Ovary (tissue), 9 donors: ENCODE data around the gene B3GNT9. TPM values are rescaled to one million over a fixed set of nuclear protein-coding genes. Genes with fewer than 3 reads are reported as not detected.

Source experiments
- DNase-seq, 5 donors: peaks; one replicate each; pipeline ENCODE4 v3.0.0-alpha.2; 2019 to 2020
- H3K27ac ChIP-seq, 2 donors: fragments of 200-600 bp; one replicate each; pipeline versions ENCODE4 v1.5.1 to v1.8.0; 2019 to 2022
- H3K27me3 ChIP-seq: fragments of 200-600 bp; one replicate; pipeline ENCODE4 v1.8.0; 2022
- H3K36me3 ChIP-seq: fragments of 200-600 bp; sonication (generic); one replicate; pipeline ENCODE4 v1.5.1; 2019
- H3K4me1 ChIP-seq: one replicate; pipeline ENCODE4 v1.8.1; 2013; ENCODE audit warnings: mild to moderate bottlenecking, moderate library complexity; ENCODE audit not compliant: insufficient read depth
- H3K4me3 ChIP-seq: fragments of 200-600 bp; sonication (generic); one replicate; pipeline ENCODE4 v1.5.1; 2017
- H3K9me3 ChIP-seq, 2 donors: fragments of 200-600 bp in 1 of 2; sonication (generic) in 1 of 2; one replicate each; pipeline versions ENCODE4 v1.5.1 to v1.8.1; 2013 to 2019; ENCODE audit warnings: mild to moderate bottlenecking in 1 of 2, moderate library complexity in 1 of 2
- EP300 ChIP-seq: sonication (generic); formaldehyde crosslinking; IDR thresholded peaks from one replicate; pipeline ENCODE4 v1.6.1; 2017; ENCODE audit warnings: antibody characterized with exemption
- POLR2A ChIP-seq: fragments of 450-650 bp; IDR thresholded peaks from one replicate; pipeline ENCODE4 v1.6.1; 2017; ENCODE audit warnings: antibody characterized with exemption, mild to moderate bottlenecking, moderate library complexity
- WGBS, 3 donors: extraction: QIAGEN DNeasy Blood & Tissue Kit in 1 of 3; methylation state at CpG; one replicate each; pipeline versions ENCODE4 v1.1.5 to v1.1.7; 2013 to 2017; 5-methylcytosine and 5-hydroxymethylcytosine counted together
- intact Hi-C, 4 donors: fragments of 100-400 bp; cut with DNase I; formaldehyde crosslinking; loops; one replicate each; pipeline versions ENCODE4 v1.11.0 to v1.15.1; 2022 to 2023
- polyA plus RNA-seq, 2 donors: library from polyadenylated mRNA; stranded (reverse); fragments of 200-250 nt in 1 of 2; fragments of 350-450 nt in 1 of 2; fragmentation: Illumina TruSeq in 1 of 2; extraction: RNeasy Lipid Tissue Mini Kit (QIAGEN cat#74804) in 1 of 2; gene quantifications; one replicate each; pipeline ENCODE4 v1.2.3, GENCODE V29; 2013 to 2014
- total RNA-seq, 7 donors: library from RNA; depleted of rRNA in 2 of 7; stranded (reverse); fragments of >200 nt in 2 of 7; fragmentation: NEBNext Ultra II Directional in 3 of 7; extraction: Animal tissue kit (Norgen Biotek cat#: 25700) in 3 of 7; gene quantifications; one replicate each; pipeline versions ENCODE4 v1.1.0 to v1.2.4, GENCODE V29; 2016 to 2023
- TF ChIP-seq, protein P1 (sequence below), 3 donors: fragments of 450-650 bp in 2 of 3; fragments of 200-600 bp in 1 of 3; IDR thresholded peaks; one replicate each; pipeline versions ENCODE4 v1.5.1 to v1.8.0; 2016 to 2022; ENCODE audit warnings: antibody characterized with exemption in 3 of 3, mild to moderate bottlenecking in 1 of 3
- donor health status: DM: no; HTN: no; CAD: no; lungs with moderate emphysema.
- donor health status: DM: no; HTN: no; CAD: no.
- donor health status: Bipolar disorder and iron deficiency.
- donor health status: DM: yes; HTN: yes; CAD: no.
- donor health status: DM: no; HTN: no; CAD: no.
- donor health status: DM: yes; HTN: yes; CAD: no.

The B3GNT9 gene
- total and polyA plus RNA-seq, 9 donors: 11.1 to 45.7 (median 27.6) TPM

DNA sequence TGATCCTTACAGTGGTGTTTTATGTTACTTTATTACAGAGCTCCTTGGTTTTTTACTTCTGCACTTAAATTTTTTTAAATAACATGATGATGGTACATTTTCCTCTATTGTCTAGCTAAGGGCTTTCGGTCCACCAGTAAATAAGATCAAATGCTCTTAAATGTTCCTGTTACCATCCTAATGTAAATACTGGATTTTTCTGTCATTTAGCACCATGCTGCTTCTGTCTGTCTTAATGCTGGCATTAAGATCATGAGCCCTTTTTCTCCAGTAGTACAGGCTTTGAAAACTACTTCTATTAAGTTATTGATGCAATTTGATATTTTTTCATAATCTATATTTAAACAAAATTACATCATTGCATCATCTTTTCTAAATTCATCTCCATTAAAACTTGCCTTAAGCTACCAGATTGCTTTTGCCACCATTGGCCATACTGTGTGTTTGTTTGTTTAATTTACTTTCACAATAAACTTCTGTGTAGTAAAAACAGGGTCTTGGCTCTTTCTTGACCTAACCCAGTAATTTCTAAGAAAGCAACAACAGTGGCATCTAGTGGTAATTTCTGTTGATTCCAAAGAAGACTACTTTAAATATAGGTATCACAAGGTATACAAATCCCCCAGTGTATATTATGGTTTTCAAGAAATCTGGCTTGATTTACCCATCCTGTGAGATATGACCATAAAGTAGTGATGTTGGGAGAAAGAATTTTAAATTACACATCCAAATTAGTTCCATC is 50.1 kb downstream of the B3GNT9 start:
- Histone ChIP-seq H3K27me3 (no peaks in the 10 kb centered on the region), H3K9me3 (no peaks in the 10 kb centered on the region), H3K4me3 (no peak overlapping the region), H3K4me1 (no peaks in the 10 kb centered on the region), H3K36me3 (no peaks in the 10 kb centered on the region), H3K27ac (no peak overlapping the region)
- WGBS, 3 donors: 89 to 98% (median 96%) methylated on average over 1 of the region's 1 CpG
- intact Hi-C loops: no loop called here
- DNase-seq: no peak
- TF ChIP-seq, protein P1, sequence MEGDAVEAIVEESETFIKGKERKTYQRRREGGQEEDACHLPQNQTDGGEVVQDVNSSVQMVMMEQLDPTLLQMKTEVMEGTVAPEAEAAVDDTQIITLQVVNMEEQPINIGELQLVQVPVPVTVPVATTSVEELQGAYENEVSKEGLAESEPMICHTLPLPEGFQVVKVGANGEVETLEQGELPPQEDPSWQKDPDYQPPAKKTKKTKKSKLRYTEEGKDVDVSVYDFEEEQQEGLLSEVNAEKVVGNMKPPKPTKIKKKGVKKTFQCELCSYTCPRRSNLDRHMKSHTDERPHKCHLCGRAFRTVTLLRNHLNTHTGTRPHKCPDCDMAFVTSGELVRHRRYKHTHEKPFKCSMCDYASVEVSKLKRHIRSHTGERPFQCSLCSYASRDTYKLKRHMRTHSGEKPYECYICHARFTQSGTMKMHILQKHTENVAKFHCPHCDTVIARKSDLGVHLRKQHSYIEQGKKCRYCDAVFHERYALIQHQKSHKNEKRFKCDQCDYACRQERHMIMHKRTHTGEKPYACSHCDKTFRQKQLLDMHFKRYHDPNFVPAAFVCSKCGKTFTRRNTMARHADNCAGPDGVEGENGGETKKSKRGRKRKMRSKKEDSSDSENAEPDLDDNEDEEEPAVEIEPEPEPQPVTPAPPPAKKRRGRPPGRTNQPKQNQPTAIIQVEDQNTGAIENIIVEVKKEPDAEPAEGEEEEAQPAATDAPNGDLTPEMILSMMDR (IDR thresholded peaks at IDR 0.05): no peak
- TF ChIP-seq POLR2A: no peak
- no peak for TF ChIP-seq EP300

DNA sequence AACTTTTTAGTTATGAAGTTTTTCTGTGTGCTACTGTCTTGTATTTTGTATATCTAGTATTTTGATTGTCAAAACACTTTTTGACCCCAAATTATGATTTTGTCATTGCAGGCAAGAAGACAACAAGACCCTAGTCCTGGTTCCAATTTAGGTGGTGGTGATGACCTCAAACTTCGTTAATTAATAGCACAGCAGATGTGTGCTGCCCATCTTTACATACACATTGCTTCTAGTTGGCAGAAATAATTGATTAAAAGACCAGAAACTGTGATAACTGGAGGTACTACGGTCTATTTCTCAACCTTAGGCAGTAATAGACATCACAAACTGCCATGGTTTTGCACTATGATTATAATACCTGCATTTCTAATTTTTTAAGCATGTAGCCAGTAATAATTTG is 52.2 kb downstream of the B3GNT9 start:
- H3K9me3 ChIP-seq: no peaks in the 10 kb centered on the region
- H3K27me3 ChIP-seq: no peaks in the 10 kb centered on the region
- no peak overlapping the region for H3K27ac ChIP-seq
- intact Hi-C loops: no loop called here
- DNase-seq: no peak
- H3K4me1 ChIP-seq: no peaks in the 10 kb centered on the region
- 79 to 85% (median 81%) methylated on average over 2 of the region's 2 CpGs for WGBS, 3 donors
- no peak overlapping the region for H3K4me3 ChIP-seq
- H3K36me3 ChIP-seq: no peaks in the 10 kb centered on the region
- no peak for TF ChIP-seq EP300
- no peak for TF ChIP-seq POLR2A
- TF ChIP-seq, protein P1 (IDR thresholded peaks at IDR 0.05): no peak

Other genes with a start within 250 kb of the B3GNT9 start
- 10 to 100 TPM in 1 of 7 donors, 1 to 10 TPM in 1, under 1 TPM in 3, not detected in 2; 0.12 to 19.2 (median 0.57) TPM for gene CDH16, start 232.1 kb downstream of the B3GNT9 start, total RNA-seq
- not detected for gene CDH16, start 232.1 kb downstream of the B3GNT9 start, polyA plus RNA-seq
- gene RRAD, start 225.5 kb downstream of the B3GNT9 start, total RNA-seq: 10 to 100 TPM in 5 of 7 donors, 1 to 10 TPM in 2; 5.6 to 43.1 (median 12.1) TPM
- 10 to 100 TPM in 1 of 2 donors, 1 to 10 TPM in 1; 2.3 to 22.3 TPM for gene RRAD, start 225.5 kb downstream of the B3GNT9 start, polyA plus RNA-seq
- 10 to 100 TPM; 57.7 to 77.8 (median 66.7) TPM for gene CIAO2B, start 216.6 kb downstream of the B3GNT9 start, total RNA-seq
- gene CIAO2B, start 216.6 kb downstream of the B3GNT9 start, polyA plus RNA-seq: 100 to 1,000 TPM in 1 of 2 donors, 10 to 100 TPM in 1; 40.1 to 150 TPM
- 10 to 100 TPM; 25.5 to 51.9 (median 42.2) TPM for gene CES2, start 215.5 kb downstream of the B3GNT9 start, total RNA-seq
- gene CES2, start 215.5 kb downstream of the B3GNT9 start, polyA plus RNA-seq: 10 to 100 TPM; 29.4 to 38.9 TPM
- gene CES3, start 189.7 kb downstream of the B3GNT9 start, total RNA-seq: 1 to 10 TPM in 5 of 7 donors, under 1 TPM in 2; 0.45 to 2.3 (median 1.4) TPM
- gene CES3, start 189.7 kb downstream of the B3GNT9 start, polyA plus RNA-seq: under 1 TPM; 0.73 to 0.91 TPM
- gene CES4A, start 162.4 kb downstream of the B3GNT9 start, total RNA-seq: 10 to 100 TPM in 5 of 7 donors, 1 to 10 TPM in 2; 6.7 to 67.1 (median 15.5) TPM
- gene CES4A, start 162.4 kb downstream of the B3GNT9 start, polyA plus RNA-seq: 1 to 10 TPM; 6.0 to 9.7 TPM
- 10 to 100 TPM; 39.9 to 58.3 (median 48.9) TPM for gene CBFB, start 121.8 kb downstream of the B3GNT9 start, total RNA-seq
- gene CBFB, start 121.8 kb downstream of the B3GNT9 start, polyA plus RNA-seq: 10 to 100 TPM; 19.2 to 23.8 TPM
- gene PHAF1, start 41.1 kb downstream of the B3GNT9 start, total RNA-seq: 10 to 100 TPM; 13.7 to 17.4 (median 14.9) TPM
- gene PHAF1, start 41.1 kb downstream of the B3GNT9 start, polyA plus RNA-seq: 10 to 100 TPM in 1 of 2 donors, 1 to 10 TPM in 1; 9.0 to 25.1 TPM
- gene TRADD, start 8.9 kb upstream of the B3GNT9 start, total RNA-seq: 10 to 100 TPM in 6 of 7 donors, 1 to 10 TPM in 1; 7.3 to 30.9 (median 15.5) TPM
- gene TRADD, start 8.9 kb upstream of the B3GNT9 start, polyA plus RNA-seq: 10 to 100 TPM in 1 of 2 donors, 1 to 10 TPM in 1; 4.2 to 15.7 TPM
- 10 to 100 TPM in 6 of 7 donors, 1 to 10 TPM in 1; 8.8 to 23.0 (median 15.0) TPM for gene FBXL8, start 9.0 kb upstream of the B3GNT9 start, total RNA-seq
- 10 to 100 TPM in 1 of 2 donors, 1 to 10 TPM in 1; 1.3 to 13.1 TPM for gene FBXL8, start 9.0 kb upstream of the B3GNT9 start, polyA plus RNA-seq
- gene HSF4, start 13.7 kb upstream of the B3GNT9 start, total RNA-seq: 100 to 1,000 TPM in 1 of 7 donors, 10 to 100 TPM in 6; 30.8 to 115 (median 77.7) TPM
- 10 to 100 TPM in 1 of 2 donors, 1 to 10 TPM in 1; 9.9 to 44.9 TPM for gene HSF4, start 13.7 kb upstream of the B3GNT9 start, polyA plus RNA-seq
- 10 to 100 TPM; 14.1 to 31.7 (median 21.4) TPM for gene NOL3, start 19.5 kb upstream of the B3GNT9 start, total RNA-seq
- 10 to 100 TPM; 17.9 to 23.1 TPM for gene NOL3, start 19.5 kb upstream of the B3GNT9 start, polyA plus RNA-seq
- gene MATCAP1, start 33.0 kb upstream of the B3GNT9 start, total RNA-seq: 10 to 100 TPM; 16.8 to 96.4 (median 65.7) TPM
- 10 to 100 TPM; 15.4 to 38.4 TPM for gene MATCAP1, start 33.0 kb upstream of the B3GNT9 start, polyA plus RNA-seq
- 10 to 100 TPM in 4 of 7 donors, 1 to 10 TPM in 3; 6.1 to 33.0 (median 16.4) TPM for gene EXOC3L1, start 39.1 kb upstream of the B3GNT9 start, total RNA-seq
- gene EXOC3L1, start 39.1 kb upstream of the B3GNT9 start, polyA plus RNA-seq: 10 to 100 TPM in 1 of 2 donors, under 1 TPM in 1; 0.32 to 12.2 TPM
- 10 to 100 TPM; 36.0 to 75.7 (median 52.9) TPM for gene E2F4, start 41.2 kb upstream of the B3GNT9 start, total RNA-seq
- 10 to 100 TPM; 17.6 to 36.2 TPM for gene E2F4, start 41.2 kb upstream of the B3GNT9 start, polyA plus RNA-seq
- gene ELMO3, start 48.1 kb upstream of the B3GNT9 start, total RNA-seq: 10 to 100 TPM in 1 of 7 donors, 1 to 10 TPM in 6; 1.1 to 14.8 (median 2.8) TPM
- 1 to 10 TPM in 1 of 2 donors, not detected in 1; 1.2 TPM for gene ELMO3, start 48.1 kb upstream of the B3GNT9 start, polyA plus RNA-seq
- 10 to 100 TPM; 23.8 to 39.2 (median 32.1) TPM for gene TMEM208, start 76.1 kb upstream of the B3GNT9 start, total RNA-seq
- gene TMEM208, start 76.1 kb upstream of the B3GNT9 start, polyA plus RNA-seq: 10 to 100 TPM; 26.3 to 52.0 TPM
- gene FHOD1, start 96.5 kb upstream of the B3GNT9 start, total RNA-seq: 10 to 100 TPM; 17.2 to 84.2 (median 41.8) TPM
- 10 to 100 TPM; 16.0 to 26.2 TPM for gene FHOD1, start 96.5 kb upstream of the B3GNT9 start, polyA plus RNA-seq
- 1 to 10 TPM in 5 of 7 donors, under 1 TPM in 2; 0.36 to 3.1 (median 1.3) TPM for gene SLC9A5, start 98.0 kb upstream of the B3GNT9 start, total RNA-seq
- gene SLC9A5, start 98.0 kb upstream of the B3GNT9 start, polyA plus RNA-seq: 1 to 10 TPM in 1 of 2 donors, under 1 TPM in 1; 0.53 to 1.1 TPM
- 10 to 100 TPM; 12.4 to 37.9 (median 27.6) TPM for gene PLEKHG4, start 128.5 kb upstream of the B3GNT9 start, total RNA-seq
- 10 to 100 TPM in 1 of 2 donors, 1 to 10 TPM in 1; 5.1 to 38.6 TPM for gene PLEKHG4, start 128.5 kb upstream of the B3GNT9 start, polyA plus RNA-seq
- gene KCTD19, start 175.7 kb upstream of the B3GNT9 start, total RNA-seq: under 1 TPM in 3 of 7 donors, not detected in 4; 0.05 to 0.32 (median 0.12) TPM
- under 1 TPM; 0.07 to 0.70 TPM for gene KCTD19, start 175.7 kb upstream of the B3GNT9 start, polyA plus RNA-seq
- gene LRRC36, start 175.8 kb upstream of the B3GNT9 start, total RNA-seq: 1 to 10 TPM in 4 of 7 donors, under 1 TPM in 2, not detected in 1; 0.58 to 2.6 (median 1.2) TPM
- under 1 TPM; 0.59 to 0.80 TPM for gene LRRC36, start 175.8 kb upstream of the B3GNT9 start, polyA plus RNA-seq
- 100 to 1,000 TPM in 1 of 7 donors, 10 to 100 TPM in 4, 1 to 10 TPM in 2; 2.2 to 269 (median 10.9) TPM for gene TPPP3, start 242.5 kb upstream of the B3GNT9 start, total RNA-seq
- gene TPPP3, start 242.5 kb upstream of the B3GNT9 start, polyA plus RNA-seq: 10 to 100 TPM; 15.2 to 15.6 TPM